K562 (cell line): ENCODE measurements around the gene PEBP1. TPM values are rescaled to one million over a fixed set of nuclear protein-coding genes. Genes with fewer than 3 reads are reported as not detected.

ENCODE experiments used
- CBX1 ChIP-seq: sonication (generic); IDR thresholded peaks from 2 replicates; pipeline ENCODE4 v1.6.1; 2016; ENCODE audit warnings: antibody characterized with exemption, low read depth, mild to moderate bottlenecking
- SREBF1 ChIP-seq: fragments of 150-350 bp; IDR thresholded peaks from 2 replicates; pipeline ENCODE4 v1.6.1; 2014; ENCODE audit warnings: antibody characterized with exemption, low read depth, low read length, borderline replicate concordance
- SRSF1 ChIP-seq: fragments of 200-400 bp; formaldehyde crosslinking; IDR thresholded peaks from 2 replicates; pipeline ENCODE4 v1.6.1; 2017; ENCODE audit warnings: mild to moderate bottlenecking, low read depth, low read length, moderate library complexity
- XRCC3 ChIP-seq: fragments of 450-650 bp; IDR thresholded peaks from 2 replicates; pipeline ENCODE4 v1.6.1; 2017; ENCODE audit warnings: mild to moderate bottlenecking, moderate library complexity
- ZC3H8 ChIP-seq: fragments of 450-650 bp; IDR thresholded peaks from 2 replicates; pipeline ENCODE4 v1.6.1; 2017
- ZFX ChIP-seq: sonication (generic); formaldehyde crosslinking; IDR thresholded peaks from 2 replicates; pipeline ENCODE4 v1.8.0; 2022; ENCODE audit warnings: mild to moderate bottlenecking, missing genetic modification reagents, moderate library complexity
- ZSCAN32 ChIP-seq: fragments of 450-650 bp; formaldehyde crosslinking; IDR thresholded peaks from 2 replicates; pipeline ENCODE4 v1.4.0; 2020; ENCODE audit warnings: mild to moderate bottlenecking, moderate library complexity
- polyA plus RNA-seq, 8 experiments: library from polyadenylated mRNA; depleted of rRNA in 4 of 8; stranded (reverse) in 5 of 8; unstranded in 3 of 8; fragments of >200 nt; fragmentation: Nextera tagmentation in 2 of 8; fragmentation: Illumina TruSeq in 1 of 8; extraction: Ambion mirVana in 2 of 8; extraction: Trizol in 1 of 8; gene quantifications; 2 replicates each; pipeline versions ENCODE4 v1.2.1 to v1.2.3, GENCODE V29; 2011 to 2014; ENCODE audit warnings: inconsistent platforms in 1 of 8, missing spikeins in 1 of 8
- total RNA-seq, 7 experiments: library from RNA; depleted of rRNA in 6 of 7; stranded (reverse); fragments of >200 nt in 6 of 7; fragmentation: Illumina TruSeq in 2 of 7; extraction: Trizol in 2 of 7; gene quantifications; 2 replicates each; pipeline versions ENCODE4 v1.2.1 to v1.2.3, GENCODE V29; 2011 to 2021; ENCODE audit warnings: low replicate concordance in 1 of 7
- TF ChIP-seq, protein P1 (sequence below): fragments of 250-450 bp; sonication (Bioruptor Pico); IDR thresholded peaks from 2 replicates; pipeline ENCODE4 v1.5.0; 2020; ENCODE audit warnings: mild to moderate bottlenecking, borderline replicate concordance
- TF ChIP-seq, protein P2 (sequence below): sonication (generic); formaldehyde crosslinking; IDR thresholded peaks from 2 replicates; pipeline ENCODE4 v1.8.0; 2023; ENCODE audit warnings: mild to moderate bottlenecking, missing genetic modification reagents
- TF ChIP-seq, protein P3 (sequence below), 2 experiments: fragments of 450-650 bp; formaldehyde crosslinking in 1 of 2; IDR thresholded peaks; 2 replicates each; pipeline versions ENCODE4 v1.4.0 to v1.6.1; 2014 to 2020; ENCODE audit warnings: mild to moderate bottlenecking in 2 of 2, borderline replicate concordance in 1 of 2, low read depth in 1 of 2
- TF ChIP-seq, protein P4 (sequence below): sonication (generic); formaldehyde crosslinking; IDR thresholded peaks from 2 replicates; pipeline ENCODE4 v1.8.0; 2022; ENCODE audit warnings: missing genetic modification reagents, mild to moderate bottlenecking, moderate library complexity, borderline replicate concordance
- TF ChIP-seq, protein P5 (sequence below): sonication (generic); formaldehyde crosslinking; IDR thresholded peaks from 2 replicates; pipeline ENCODE4 v1.8.1; 2022; ENCODE audit warnings: missing genetic modification reagents

Gene PEBP1
- total and polyA plus RNA-seq, 9 of the 15 experiments (the other 6 are each of a cell fraction or from before 2014, with no cell fraction given), result 77.3 to 207 (median 153) TPM

GRCh38 chr12:118103601-118104382, 32.1 kb upstream of the PEBP1 start, which contains the start of gene VSIG10 (continued):
- TF ChIP-seq, protein P1, sequence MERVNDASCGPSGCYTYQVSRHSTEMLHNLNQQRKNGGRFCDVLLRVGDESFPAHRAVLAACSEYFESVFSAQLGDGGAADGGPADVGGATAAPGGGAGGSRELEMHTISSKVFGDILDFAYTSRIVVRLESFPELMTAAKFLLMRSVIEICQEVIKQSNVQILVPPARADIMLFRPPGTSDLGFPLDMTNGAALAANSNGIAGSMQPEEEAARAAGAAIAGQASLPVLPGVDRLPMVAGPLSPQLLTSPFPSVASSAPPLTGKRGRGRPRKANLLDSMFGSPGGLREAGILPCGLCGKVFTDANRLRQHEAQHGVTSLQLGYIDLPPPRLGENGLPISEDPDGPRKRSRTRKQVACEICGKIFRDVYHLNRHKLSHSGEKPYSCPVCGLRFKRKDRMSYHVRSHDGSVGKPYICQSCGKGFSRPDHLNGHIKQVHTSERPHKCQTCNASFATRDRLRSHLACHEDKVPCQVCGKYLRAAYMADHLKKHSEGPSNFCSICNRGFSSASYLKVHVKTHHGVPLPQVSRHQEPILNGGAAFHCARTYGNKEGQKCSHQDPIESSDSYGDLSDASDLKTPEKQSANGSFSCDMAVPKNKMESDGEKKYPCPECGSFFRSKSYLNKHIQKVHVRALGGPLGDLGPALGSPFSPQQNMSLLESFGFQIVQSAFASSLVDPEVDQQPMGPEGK (CRISPR knock-in tag), result no peak
- TF ChIP-seq, protein P2, sequence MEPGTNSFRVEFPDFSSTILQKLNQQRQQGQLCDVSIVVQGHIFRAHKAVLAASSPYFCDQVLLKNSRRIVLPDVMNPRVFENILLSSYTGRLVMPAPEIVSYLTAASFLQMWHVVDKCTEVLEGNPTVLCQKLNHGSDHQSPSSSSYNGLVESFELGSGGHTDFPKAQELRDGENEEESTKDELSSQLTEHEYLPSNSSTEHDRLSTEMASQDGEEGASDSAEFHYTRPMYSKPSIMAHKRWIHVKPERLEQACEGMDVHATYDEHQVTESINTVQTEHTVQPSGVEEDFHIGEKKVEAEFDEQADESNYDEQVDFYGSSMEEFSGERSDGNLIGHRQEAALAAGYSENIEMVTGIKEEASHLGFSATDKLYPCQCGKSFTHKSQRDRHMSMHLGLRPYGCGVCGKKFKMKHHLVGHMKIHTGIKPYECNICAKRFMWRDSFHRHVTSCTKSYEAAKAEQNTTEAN (CRISPR knock-in tag), result no peak
- TF ChIP-seq SRSF1 (no peak), ZSCAN32 (CRISPR knock-in tag) (no peak), ZC3H8 (no peak), SREBF1 (no peak), ZFX (CRISPR knock-in tag) (peak; percentile 77), CBX1 (no peak), XRCC3 (no peak)
- TF ChIP-seq, protein P3, sequence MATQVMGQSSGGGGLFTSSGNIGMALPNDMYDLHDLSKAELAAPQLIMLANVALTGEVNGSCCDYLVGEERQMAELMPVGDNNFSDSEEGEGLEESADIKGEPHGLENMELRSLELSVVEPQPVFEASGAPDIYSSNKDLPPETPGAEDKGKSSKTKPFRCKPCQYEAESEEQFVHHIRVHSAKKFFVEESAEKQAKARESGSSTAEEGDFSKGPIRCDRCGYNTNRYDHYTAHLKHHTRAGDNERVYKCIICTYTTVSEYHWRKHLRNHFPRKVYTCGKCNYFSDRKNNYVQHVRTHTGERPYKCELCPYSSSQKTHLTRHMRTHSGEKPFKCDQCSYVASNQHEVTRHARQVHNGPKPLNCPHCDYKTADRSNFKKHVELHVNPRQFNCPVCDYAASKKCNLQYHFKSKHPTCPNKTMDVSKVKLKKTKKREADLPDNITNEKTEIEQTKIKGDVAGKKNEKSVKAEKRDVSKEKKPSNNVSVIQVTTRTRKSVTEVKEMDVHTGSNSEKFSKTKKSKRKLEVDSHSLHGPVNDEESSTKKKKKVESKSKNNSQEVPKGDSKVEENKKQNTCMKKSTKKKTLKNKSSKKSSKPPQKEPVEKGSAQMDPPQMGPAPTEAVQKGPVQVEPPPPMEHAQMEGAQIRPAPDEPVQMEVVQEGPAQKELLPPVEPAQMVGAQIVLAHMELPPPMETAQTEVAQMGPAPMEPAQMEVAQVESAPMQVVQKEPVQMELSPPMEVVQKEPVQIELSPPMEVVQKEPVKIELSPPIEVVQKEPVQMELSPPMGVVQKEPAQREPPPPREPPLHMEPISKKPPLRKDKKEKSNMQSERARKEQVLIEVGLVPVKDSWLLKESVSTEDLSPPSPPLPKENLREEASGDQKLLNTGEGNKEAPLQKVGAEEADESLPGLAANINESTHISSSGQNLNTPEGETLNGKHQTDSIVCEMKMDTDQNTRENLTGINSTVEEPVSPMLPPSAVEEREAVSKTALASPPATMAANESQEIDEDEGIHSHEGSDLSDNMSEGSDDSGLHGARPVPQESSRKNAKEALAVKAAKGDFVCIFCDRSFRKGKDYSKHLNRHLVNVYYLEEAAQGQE (IDR thresholded peaks at IDR 0.05; ENCODE audit: borderline replicate concordance), result no peak; the same call in 1 of the 2 replicates
- TF ChIP-seq, protein P3 (CRISPR knock-in tag; IDR thresholded peaks at IDR 0.05; ENCODE audit: low read depth), result 0 out of 2 replicates have a peak, but pooled peaks have one; percentile 27
- TF ChIP-seq, protein P4, sequence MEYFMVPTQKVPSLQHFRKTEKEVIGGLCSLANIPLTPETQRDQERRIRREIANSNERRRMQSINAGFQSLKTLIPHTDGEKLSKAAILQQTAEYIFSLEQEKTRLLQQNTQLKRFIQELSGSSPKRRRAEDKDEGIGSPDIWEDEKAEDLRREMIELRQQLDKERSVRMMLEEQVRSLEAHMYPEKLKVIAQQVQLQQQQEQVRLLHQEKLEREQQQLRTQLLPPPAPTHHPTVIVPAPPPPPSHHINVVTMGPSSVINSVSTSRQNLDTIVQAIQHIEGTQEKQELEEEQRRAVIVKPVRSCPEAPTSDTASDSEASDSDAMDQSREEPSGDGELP (CRISPR knock-in tag), result peak; percentile 51; the same call in 1 of the 2 replicates
- TF ChIP-seq, protein P5, sequence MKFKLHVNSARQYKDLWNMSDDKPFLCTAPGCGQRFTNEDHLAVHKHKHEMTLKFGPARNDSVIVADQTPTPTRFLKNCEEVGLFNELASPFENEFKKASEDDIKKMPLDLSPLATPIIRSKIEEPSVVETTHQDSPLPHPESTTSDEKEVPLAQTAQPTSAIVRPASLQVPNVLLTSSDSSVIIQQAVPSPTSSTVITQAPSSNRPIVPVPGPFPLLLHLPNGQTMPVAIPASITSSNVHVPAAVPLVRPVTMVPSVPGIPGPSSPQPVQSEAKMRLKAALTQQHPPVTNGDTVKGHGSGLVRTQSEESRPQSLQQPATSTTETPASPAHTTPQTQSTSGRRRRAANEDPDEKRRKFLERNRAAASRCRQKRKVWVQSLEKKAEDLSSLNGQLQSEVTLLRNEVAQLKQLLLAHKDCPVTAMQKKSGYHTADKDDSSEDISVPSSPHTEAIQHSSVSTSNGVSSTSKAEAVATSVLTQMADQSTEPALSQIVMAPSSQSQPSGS (CRISPR knock-in tag), result no peak
